ENCODE data around the gene MVK.

The MVK gene

DNA sequence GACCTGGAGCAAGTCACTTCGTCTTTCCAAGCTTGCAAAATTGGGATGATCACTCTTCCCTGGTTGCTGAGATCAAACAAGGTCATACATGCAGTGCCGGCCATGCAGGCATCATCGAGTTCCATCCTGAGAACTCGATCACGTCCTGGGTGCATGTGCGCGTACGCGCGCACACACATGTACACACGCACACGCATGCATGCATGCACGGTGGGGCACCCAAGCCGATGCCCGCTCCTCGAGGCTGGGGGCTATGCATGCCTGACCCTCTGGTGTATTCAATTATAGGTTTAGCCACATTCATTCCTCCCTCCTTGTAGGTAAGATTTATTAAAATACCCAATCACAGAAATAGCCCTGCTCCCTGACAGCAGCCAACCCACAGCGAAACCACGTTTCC is 26.3 kb upstream of the MVK start:
- FAIRE-seq, result no peak

DNA sequence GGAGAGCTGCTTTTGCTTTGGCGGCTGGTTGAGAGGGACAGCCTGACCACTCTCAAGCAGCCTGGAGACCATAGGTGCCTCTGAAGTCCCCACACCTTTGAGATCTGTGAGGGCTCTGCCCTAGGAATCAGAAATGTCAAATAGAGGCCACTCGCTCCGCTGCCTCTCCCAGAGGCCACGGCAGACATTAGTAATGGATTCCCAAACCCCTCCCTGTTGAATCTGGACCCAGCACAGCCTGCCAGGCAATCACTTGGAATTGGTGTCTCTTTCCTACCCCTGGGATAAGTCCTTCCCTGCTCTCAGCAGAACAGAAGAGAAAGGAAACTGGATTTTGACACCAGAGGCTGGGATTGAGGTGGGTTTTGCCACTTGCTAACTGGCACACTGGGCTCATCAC is 25.3 kb upstream of the MVK start:
- FAIRE-seq, result no peak

DNA sequence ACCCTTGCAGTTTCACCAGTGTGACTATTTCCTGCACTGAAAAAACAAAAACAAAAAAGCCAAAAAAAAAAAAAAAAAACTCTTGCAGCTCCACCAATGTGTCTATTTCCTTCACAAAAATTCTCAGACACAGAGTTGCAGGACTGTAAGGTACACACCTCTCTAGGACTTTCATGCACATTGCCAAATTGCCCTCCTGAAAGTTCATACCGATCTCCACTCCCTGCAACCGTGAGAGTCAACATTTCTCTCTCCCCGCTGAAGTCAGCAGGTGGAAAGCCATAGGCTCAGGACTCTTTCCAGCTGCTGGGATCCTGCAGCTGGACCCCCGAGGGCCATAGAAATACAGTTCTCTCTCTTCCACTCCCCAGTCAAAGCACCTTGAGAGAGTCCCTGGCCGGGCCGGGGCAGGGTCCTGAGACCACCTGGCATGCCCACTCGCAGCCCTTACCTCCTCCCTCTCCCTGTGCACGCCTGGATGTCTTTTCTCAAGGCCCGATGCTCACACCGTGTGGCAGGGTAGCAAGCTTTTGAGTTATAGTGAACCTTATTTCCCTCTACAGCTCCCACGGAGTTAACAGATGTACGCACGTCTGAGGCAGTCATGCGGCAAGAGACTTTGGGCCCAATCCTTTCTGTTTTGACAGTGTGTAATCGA is 23.9 kb upstream of the MVK start:
- no peak for FAIRE-seq

DNA sequence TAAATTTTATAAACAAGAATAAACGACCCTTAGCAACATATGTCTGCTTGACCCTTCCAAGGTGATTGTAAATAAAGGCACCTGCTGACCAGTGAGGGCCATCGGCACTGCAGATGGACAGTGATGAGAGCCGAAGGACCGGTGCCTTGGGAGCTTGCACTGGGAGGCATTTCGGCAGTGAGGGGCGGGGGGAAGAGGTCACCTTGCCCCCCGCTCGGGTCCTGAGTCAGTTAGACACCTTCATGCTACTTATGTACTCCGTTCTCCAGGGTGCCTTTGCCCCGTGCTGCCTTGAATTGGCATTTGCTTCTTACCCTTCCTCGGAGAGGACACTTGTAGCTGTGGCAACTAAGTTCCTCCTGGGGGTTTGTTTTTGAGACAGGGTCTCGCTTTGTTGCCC is 23.3 kb upstream of the MVK start:
- FAIRE-seq, result no peak

DNA sequence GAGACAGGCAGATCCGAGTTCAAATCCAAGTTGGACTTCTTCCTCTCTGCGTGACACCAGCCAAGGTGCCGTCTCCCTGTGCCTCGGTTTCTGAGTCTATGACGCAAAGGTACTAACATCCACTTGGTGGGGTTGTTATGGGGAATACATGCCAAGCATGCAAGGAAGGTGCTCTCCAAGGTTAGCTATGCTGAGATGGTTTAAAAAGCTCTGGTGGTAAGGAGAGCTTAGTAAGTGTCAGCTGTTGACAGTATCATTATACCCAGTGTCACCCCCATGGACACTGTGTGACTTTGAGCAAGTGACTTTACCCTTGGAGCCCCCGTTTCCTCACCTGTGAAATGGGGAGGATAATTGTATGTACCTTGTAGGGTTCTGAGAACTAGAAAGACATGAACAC is 22.5 kb upstream of the MVK start:
- FAIRE-seq, result no peak

DNA sequence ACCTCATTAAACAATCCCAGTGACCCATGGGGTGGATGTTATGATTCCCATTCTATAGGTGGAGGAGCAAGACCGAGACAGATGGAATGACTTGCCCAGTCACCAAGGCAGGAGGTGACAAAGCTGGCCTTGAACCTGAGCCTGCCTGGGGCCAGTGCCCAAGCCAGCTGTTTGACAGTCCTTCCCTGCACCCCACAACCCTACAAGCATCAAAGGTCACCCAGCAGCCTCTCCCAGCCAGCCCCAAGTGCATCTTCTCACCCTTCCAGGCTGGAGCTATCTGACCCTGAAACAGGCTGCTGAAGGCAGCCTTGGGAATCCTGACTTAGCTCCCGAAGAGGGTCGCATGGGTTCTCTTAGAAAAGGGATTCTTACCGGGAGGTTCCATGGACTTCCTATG is 20.6 kb upstream of the MVK start:
- FAIRE-seq, result no peak

DNA sequence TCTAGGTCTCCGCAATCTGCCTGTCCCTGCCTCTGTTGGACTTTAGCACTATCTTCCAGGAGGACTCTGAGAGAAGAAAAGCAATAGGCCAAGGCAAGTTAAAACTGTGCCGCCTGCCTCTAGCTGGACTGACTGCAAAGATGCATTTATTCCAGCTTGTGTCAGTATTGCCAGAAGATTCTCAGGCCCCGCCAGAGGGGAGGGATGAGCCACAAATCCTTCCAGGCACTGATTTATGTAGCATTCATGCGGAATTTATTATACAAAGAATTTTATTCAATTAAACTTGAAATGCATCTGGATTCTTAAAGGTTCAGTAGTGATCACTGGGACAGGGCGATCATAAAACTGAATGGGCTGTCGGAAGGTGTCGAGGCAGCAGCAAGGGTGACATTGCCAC is 20.1 kb upstream of the MVK start:
- no peak for FAIRE-seq

DNA sequence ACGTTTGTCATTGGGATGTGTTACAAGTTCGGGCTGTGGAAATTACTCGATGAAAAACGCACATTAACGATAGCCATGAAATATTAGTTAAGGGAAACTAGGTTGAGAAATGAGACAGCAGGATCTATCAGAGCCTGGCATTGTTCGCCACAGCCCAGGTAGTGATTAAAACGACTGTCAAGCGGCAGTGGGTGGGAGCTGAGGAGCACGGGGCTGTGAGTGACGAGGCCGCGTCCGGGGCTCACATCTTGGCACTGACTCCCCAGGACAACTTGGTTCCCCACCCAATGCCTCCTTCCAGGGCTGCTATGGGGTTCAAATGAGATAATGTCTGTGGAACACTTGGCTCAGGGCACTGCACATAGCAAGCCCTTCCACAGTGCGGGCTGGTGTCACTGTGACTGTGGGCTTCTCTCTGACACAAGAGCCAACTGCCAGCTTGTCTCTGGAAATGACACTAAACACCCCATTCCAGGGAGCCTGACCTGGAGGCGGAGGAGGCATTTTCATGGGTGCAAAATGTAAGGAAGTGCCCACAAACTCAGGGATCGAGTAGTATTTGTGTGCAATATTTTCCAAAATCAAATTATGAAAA is 19.6 kb upstream of the MVK start:
- FAIRE-seq, result no peak

DNA sequence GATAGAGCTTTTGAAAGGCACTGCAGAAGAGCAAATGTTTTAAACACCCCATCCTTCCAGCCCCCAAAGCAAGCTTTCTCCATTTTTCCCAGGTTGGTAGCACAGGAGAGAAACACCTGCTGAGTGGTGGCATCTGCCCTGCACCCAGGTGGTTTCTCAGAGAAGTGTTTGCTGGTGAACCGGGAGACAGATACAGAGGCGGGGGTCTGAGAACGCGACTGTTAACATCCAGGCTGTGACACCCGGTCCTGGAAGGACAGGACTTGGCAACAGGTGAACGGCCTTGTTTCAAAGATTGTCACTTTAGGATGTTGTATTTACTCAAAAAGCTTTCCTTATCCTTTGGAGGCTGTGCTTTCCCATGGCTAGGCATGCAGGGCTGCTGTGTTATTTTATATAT is 18.8 kb upstream of the MVK start:
- FAIRE-seq, result no peak

DNA sequence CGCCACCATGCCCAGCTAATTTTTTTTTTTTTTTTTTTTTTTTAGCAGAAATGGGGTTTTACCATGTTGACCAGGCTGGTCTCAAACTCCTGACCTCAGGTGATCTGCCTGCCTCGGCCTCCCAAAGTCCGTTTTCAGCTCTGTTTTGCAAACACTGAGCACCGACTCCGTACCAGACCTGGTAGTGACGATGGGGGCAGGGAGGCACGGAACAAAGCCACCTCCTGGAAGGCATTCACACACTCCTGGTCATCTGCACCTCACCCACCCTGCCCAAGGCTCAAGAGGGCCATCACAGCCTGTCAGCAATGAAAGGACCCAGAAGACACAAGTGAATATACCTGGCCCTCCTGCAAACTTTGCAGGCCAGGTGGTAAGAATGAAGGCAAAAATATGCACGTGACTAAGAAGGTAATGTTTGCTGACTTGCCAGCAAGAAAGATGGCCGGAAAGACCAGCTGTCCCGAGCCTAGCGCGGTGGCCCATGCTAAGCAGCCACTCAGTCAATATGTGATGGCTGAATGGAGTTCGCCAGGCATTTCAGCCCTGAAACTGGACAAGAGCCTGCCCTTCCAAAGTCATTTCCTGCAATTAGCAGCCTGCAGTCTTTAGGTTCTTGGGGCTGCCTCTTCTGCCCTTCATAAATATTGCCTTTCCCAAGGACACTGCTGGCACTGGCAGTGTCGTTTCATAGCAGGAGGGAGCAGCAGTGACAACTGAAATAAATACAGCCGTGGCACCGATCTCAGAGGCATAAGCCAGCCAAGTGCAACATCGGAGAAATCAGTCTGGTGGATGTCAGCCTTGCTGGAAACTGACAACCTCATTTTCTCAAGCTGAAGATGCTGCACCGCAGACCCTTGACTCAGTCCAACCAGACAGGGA is 17.9 kb upstream of the MVK start:
- FAIRE-seq, result no peak

DNA sequence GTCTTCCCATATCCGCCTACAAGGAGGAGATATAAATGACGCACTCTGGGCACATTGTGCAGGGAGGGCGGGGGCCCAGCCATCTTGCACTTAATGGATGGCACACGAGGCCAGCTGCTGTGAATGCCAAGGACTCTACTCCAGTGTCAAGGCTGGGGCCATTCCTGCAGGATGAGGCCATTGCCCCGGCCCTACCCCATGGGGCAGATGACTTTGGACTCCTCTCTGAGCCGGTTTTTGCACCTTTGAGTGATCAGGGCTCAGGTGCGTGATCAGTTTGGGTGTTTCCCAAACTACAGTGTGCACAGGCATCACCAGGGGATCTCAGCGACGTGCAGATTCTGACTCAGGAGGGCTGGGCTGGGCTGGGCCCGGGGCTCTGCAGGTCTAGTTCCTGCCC is 16.4 kb upstream of the MVK start:
- FAIRE-seq, result no peak

DNA sequence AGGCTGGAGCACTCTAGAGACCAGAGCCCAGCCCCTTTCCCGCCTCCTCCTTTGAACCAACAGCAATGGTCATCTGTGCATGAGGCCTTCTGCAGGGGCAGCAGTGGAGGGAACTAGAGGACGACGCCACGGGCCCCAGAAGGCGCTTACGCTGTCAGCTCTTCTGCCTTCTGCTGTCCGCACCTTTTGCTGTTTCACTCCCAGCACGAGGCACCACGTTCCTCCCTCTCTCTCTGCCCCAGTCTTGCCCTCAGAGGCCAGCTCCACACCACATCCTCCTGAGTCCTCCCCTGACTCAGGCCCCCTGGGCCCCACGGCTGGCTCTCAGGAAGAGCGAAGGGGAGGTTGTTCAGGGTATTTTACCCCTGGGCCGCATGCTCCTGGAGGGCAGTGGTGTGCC is 15.8 kb upstream of the MVK start:
- FAIRE-seq, result no peak

DNA sequence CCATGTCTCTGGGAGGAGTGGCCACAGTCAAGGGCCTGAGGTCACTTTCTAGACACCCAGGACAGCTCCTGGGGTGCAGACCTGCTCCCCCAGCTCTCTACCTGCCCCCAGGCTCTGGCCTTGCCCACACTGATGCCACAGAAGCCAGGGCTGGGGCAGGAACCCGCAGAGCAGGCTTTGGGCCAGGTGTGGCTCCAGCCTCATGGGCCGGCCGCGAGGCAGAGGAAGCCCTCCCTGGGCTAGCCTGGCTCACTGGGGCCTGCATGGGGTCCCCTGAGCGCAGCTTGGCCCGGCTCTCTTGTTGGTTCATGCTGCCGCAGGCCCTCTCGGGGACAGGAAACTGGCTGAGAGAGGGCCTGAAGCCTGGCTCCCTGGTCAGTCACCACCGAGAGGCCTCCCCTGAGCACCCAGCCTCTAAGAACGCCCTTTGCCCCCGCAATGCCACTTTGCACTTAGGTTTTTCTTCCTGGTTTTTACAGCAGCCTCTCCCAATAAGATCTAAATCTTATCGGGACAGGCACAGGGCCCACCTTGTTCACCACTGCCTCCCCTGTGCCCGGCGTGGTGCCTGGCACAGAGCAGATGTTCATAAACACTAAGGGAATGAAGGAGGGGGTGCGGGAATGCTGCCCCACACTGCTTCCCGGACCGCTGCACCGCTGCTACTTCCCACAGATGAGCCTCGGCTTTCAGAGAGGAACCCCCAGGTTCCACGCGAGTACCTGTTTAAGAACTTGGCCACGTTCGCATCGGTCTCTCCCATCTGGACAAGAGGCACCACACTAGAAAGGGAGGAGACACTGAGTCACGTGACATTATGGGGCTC is 15.0 kb upstream of the MVK start:
- FAIRE-seq, result no peak

DNA sequence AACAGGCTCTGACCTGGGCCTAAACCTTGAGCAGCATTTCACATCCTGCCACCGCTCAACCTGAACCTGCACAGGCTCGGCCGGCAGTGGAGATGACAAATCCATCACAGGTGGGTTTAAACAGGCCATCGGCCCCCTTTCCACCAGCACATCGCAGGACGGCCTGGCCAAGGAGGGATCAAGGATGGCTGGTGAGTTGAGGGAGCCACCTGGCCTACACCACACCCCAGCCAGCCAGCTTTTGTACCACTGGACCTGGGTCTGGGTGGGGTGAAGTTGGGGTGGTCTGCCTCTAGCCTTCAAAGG is 14.4 kb upstream of the MVK start:
- FAIRE-seq, result no peak

DNA sequence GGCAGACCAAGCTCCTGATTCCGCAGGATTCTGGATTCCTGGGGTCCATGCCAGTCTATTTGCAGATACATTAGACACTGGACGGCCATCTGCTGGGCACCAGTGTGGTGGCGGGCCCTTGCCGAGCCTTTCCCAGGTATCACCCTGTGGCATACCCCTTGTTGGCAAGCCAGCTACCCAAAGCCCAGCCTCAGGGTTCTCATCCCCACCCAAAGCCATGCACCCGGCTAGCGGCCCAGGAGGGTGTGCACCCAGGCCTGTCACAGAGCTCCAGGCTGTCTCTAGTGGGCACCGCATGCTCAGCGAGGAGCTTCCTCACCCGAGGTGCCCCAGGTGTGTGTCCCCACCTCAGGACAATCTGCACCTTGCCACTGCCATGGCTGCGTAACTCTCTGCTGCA is 14.0 kb upstream of the MVK start:
- FAIRE-seq, result no peak

DNA sequence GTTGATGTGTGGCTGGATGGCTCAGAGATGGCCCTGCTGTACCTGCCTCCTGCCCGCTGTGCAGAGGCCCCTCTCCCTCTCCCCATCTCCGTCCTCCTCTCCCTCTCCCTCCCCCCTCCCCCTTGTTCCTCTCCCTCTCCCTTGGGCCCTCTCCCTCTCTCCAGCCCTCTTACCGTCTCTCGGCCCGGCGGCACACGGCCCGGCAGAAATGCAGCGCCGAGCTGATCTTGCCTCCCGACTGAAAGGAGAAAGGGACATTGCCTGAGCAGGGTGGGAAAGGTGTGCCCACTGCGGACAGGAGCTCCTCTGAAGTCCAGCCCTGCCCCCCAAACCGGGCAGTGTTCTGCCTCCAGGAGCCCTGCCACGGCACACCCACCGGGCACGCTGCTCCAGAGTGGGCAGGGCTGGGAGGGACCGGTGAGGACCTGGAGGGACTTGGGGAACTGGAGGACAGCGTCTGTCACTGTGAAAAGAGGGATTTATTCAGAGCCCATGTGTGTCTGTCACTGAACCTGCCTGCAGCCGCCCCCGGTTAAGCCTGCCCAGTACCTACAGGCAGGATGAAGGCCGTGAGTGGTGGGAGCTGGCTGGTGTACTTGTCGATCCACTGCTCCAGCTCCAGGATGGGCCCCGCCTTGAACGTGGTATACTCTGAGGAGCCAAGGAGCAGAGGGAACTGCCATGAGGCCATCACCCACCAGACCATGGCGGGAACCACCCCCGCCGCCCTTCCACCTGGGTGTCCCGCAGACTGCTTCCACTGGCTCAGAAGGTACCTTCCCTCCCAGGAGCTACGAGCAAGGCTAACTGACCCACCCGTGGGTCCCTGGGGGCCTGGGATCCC is 12.5 kb upstream of the MVK start:
- FAIRE-seq, result no peak

DNA sequence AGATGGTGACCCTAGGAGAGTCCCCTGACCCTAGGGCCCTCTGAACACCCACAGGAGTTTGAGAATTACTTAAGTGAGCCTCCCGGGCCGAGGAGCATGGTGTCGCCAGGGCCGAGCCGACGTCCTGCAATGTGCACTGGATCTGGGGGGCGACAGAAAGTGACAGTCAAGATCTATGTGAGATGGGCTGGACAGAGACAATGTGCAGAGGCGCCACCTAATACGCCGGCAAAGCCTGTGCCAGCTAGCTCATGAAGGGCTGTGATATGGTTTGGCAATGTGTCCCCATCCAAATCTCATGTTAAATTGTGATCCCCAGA is 11.9 kb upstream of the MVK start:
- FAIRE-seq, result no peak

DNA sequence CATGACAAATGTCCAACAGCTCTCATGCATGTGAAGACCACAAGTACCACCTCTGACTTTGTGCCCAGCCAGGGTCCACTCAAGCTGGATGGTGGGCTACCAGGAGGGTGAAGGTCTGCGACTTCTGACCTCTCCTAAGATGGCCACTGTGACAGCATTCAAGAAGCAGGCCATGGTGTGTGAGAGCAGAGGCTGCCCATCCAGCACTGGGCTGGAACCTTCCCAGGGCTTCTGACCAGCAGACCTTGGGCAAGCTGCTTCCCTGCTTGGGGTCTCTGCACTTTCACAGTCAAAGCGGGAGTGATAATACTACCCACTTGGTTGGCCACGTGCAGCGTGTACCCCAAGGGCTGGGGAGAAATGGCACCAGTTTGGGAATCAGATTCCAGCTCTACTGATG is 10.7 kb upstream of the MVK start:
- no peak for FAIRE-seq

DNA sequence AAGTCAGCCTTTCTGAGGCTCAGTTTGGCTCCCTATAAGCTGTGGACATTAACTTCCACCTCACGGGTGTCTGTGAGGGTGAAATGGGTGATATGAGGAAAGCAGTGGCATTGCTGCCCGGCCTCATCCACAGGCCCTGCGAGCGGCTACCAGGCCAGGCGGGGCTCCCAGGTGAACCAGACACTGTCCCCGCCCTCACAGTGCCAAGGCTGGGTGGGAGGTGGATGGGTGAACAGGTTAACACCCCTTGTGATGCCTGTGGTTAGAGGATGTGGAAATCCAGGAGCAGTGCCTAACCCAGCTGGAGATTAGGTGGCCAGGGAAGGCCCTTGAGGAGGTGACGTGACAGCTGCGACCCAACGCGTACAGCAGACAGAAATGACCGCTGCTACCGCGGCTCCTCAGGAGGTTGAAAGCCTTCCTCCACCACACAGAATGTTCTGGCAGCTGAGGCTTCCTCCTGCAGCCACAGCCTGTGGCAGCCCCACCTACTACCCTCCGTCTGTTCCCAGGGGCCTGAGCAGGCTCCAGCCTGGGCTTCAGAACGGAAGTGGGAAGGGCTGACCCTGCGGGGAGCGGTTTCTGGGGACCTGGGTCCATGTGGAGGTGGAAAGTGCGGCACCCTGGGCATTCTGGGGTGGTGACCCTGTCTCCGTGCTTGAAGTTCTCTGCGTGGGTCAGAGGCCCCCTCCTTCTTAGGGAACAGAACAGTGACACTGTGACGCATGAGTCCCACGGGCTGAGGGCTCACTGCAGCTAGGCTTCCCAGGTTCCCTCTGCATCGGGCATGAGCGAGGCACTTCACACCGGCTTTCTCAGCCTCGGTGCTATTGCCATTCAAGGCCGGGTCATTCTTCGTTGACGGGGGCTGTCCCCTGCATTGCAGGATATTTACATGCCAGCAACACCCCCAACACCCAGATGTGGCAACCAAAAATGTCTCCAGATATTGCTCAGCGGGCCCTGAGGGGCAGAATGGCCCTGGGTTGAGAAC is 10.0 kb upstream of the MVK start:
- no peak for FAIRE-seq

DNA sequence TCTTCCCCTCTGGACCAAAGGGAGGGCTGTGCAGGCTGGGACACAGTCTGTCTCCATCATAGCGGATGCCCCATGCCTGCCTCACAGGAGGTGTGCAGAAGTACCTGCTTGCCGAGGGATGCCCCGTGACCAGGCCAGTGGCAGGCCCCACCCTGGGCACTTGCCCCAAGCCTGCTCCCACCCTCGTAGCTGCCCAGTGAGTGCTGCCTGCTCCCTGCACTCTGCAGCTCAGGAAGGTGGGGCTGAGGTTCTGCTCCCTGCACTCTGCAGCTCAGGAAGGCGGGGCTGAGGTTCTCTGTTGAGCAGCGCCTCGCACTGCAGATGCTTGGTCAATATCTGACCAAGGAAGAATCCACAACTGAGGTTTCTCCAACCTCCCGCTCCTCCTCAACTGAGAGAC is 7.2 kb upstream of the MVK start:
- no peak for FAIRE-seq

DNA sequence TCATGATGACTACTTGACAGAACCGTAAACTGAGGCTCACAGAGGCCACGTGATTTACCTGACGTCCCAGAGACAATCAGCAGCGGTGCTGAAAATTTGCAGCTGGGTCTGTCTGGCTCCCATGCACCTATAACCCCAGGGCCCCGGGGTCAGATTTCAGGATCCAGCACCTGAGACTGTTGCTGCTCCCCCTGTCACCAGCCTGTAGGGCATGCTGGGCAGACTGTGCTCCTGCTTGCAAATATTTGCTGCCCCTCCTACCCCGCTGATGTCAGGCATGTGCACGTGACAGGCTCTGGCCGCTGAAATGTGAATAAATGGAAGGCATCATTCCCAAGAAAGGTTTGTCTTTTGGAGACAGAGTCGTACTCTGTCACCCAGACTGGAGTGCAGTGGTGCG is 6.3 kb upstream of the MVK start:
- FAIRE-seq, result no peak

All from endometrium (tissue), 2 donors.